Right lobe of liver (tissue), 4 donors: ENCODE data around the gene PLET1.

Experiments
- POLR2A ChIP-seq: fragments of 450-650 bp; IDR thresholded peaks from one replicate; pipeline ENCODE4 v1.6.1; 2017; ENCODE audit warnings: antibody characterized with exemption, mild to moderate bottlenecking
- TF ChIP-seq, protein P1 (sequence below), 4 donors: fragments of 200-600 bp in 3 of 4; fragments of 450-650 bp in 1 of 4; IDR thresholded peaks; one replicate each; pipeline versions ENCODE4 v1.5.1 to v1.8.0; 2016 to 2022; ENCODE audit warnings: antibody characterized with exemption in 4 of 4, mild to moderate bottlenecking in 2 of 4
- donor health status: DM: no; HTN: no; CAD: no.
- donor health status: DM: no; HTN: no; CAD: no.
- donor health status: DM: no; HTN: yes; CAD: no.

DNA sequence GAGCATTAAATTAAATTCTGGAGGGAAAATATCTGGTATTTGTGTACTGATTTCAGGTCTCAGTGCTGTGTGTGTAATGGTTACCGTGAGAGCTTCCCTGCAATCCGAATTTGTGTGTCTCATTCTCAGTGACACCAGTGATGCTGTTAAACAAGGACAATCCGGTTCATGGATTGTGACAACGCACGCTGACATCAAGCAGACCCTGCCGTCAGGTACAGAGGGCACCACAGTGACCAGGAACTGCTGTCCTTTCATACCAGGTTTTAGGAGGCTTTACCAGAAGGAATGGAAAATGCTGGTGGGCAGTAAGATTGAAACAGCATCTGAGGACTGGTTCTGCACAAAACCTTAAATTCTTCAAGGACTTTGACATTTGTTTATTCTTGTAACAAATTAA, 30.5 kb upstream of the PLET1 start:
- TF ChIP-seq, protein P1, sequence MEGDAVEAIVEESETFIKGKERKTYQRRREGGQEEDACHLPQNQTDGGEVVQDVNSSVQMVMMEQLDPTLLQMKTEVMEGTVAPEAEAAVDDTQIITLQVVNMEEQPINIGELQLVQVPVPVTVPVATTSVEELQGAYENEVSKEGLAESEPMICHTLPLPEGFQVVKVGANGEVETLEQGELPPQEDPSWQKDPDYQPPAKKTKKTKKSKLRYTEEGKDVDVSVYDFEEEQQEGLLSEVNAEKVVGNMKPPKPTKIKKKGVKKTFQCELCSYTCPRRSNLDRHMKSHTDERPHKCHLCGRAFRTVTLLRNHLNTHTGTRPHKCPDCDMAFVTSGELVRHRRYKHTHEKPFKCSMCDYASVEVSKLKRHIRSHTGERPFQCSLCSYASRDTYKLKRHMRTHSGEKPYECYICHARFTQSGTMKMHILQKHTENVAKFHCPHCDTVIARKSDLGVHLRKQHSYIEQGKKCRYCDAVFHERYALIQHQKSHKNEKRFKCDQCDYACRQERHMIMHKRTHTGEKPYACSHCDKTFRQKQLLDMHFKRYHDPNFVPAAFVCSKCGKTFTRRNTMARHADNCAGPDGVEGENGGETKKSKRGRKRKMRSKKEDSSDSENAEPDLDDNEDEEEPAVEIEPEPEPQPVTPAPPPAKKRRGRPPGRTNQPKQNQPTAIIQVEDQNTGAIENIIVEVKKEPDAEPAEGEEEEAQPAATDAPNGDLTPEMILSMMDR (IDR thresholded peaks at IDR 0.05): no peak
- TF ChIP-seq POLR2A: no peak
